Measurements from ENCODE around the gene SLC66A3.

Gene SLC66A3

GRCh38 chr2:11132036-11132671, 23.1 kb upstream of the SLC66A3 start:
- TF ChIP-seq CTCF (conservative IDR thresholded peaks at IDR 0.05; ENCODE audit: low read length): no peak
- no peak for TF ChIP-seq EZH2phosphoT487 (IDR thresholded peaks at IDR 0.05; ENCODE audit: borderline replicate concordance)
- peak overlapping the region; percentile 85; the same call in 1 of the 2 replicates for H2AFZ ChIP-seq (ENCODE audit: low read length)
- H3K4me2 ChIP-seq (ENCODE audit: low read depth, low read length, poor library complexity, severe bottlenecking): peak overlapping the region; percentile 80
- no peaks in the 10 kb centered on the region for H3K79me2 ChIP-seq (ENCODE audit: insufficient read depth, low read length)
- H3K9me3 ChIP-seq (ENCODE audit: insufficient read depth, low read depth, low read length): no peaks in the 10 kb centered on the region
- no peak overlapping the region for H3K9ac ChIP-seq (ENCODE audit: low read depth, low read length, poor library complexity, severe bottlenecking)
- H3K27me3 ChIP-seq (ENCODE audit: insufficient read depth, low read length, poor library complexity, severe bottlenecking): no peaks in the 10 kb centered on the region
- no peaks in the 10 kb centered on the region for H4K20me1 ChIP-seq (ENCODE audit: insufficient read depth, low read length, poor library complexity, severe bottlenecking)
- no peaks in the 10 kb centered on the region for H3F3A ChIP-seq (ENCODE audit: low read depth)
- peak overlapping the region; percentile 68 for H3K4me3 ChIP-seq (ENCODE audit: low read length, poor library complexity, severe bottlenecking)
- no peaks in the 10 kb centered on the region for H3K36me3 ChIP-seq (ENCODE audit: insufficient read depth, low read length)
- H3K9me2 ChIP-seq (replicated peaks; ENCODE audit: low read depth, low read length): no peaks in the 10 kb centered on the region
- peaks cover 11% of the 10 kb centered on the region for H3K4me1 ChIP-seq (ENCODE audit: insufficient read depth, low read length, poor library complexity, severe bottlenecking)

GRCh38 chr2:11133238-11133935, 21.9 kb upstream of the SLC66A3 start:
- H4K20me1 ChIP-seq (ENCODE audit: insufficient read depth, low read length, poor library complexity, severe bottlenecking): no peaks in the 10 kb centered on the region
- TF ChIP-seq CTCF (conservative IDR thresholded peaks at IDR 0.05; ENCODE audit: low read length): no peak
- TF ChIP-seq EZH2phosphoT487 (IDR thresholded peaks at IDR 0.05; ENCODE audit: borderline replicate concordance): no peak
- no peaks in the 10 kb centered on the region for H3K27me3 ChIP-seq (ENCODE audit: insufficient read depth, low read length, poor library complexity, severe bottlenecking)
- no peaks in the 10 kb centered on the region for H3K9me2 ChIP-seq (replicated peaks; ENCODE audit: low read depth, low read length)
- H3K4me2 ChIP-seq (ENCODE audit: low read depth, low read length, poor library complexity, severe bottlenecking): peak overlapping the region; percentile 80
- H3K79me2 ChIP-seq (ENCODE audit: insufficient read depth, low read length): no peaks in the 10 kb centered on the region
- no peaks in the 10 kb centered on the region for H3K9me3 ChIP-seq (ENCODE audit: insufficient read depth, low read depth, low read length)
- no peaks in the 10 kb centered on the region for H3F3A ChIP-seq (ENCODE audit: low read depth)
- H3K4me1 ChIP-seq (ENCODE audit: insufficient read depth, low read length, poor library complexity, severe bottlenecking): peaks cover 11% of the 10 kb centered on the region
- peak overlapping the region; percentile 85 for H2AFZ ChIP-seq (ENCODE audit: low read length)
- H3K36me3 ChIP-seq (ENCODE audit: insufficient read depth, low read length): no peaks in the 10 kb centered on the region
- peak overlapping the region; percentile 68 for H3K4me3 ChIP-seq (ENCODE audit: low read length, poor library complexity, severe bottlenecking)
- H3K9ac ChIP-seq (ENCODE audit: low read depth, low read length, poor library complexity, severe bottlenecking): no peak overlapping the region

GRCh38 chr2:11133936-11134320, 21.3 kb upstream of the SLC66A3 start:
- Histone ChIP-seq H3K4me2 (ENCODE audit: low read depth, low read length, poor library complexity, severe bottlenecking) (no peak overlapping the region), H3F3A (ENCODE audit: low read depth) (no peaks in the 10 kb centered on the region), H3K79me2 (ENCODE audit: insufficient read depth, low read length) (no peaks in the 10 kb centered on the region), H3K9me3 (ENCODE audit: insufficient read depth, low read depth, low read length) (no peaks in the 10 kb centered on the region), H3K4me1 (ENCODE audit: insufficient read depth, low read length, poor library complexity, severe bottlenecking) (peaks cover 11% of the 10 kb centered on the region), H3K9ac (ENCODE audit: low read depth, low read length, poor library complexity, severe bottlenecking) (no peak overlapping the region), H2AFZ (ENCODE audit: low read length) (no peak overlapping the region), H3K27me3 (ENCODE audit: insufficient read depth, low read length, poor library complexity, severe bottlenecking) (no peaks in the 10 kb centered on the region), H4K20me1 (ENCODE audit: insufficient read depth, low read length, poor library complexity, severe bottlenecking) (no peaks in the 10 kb centered on the region), H3K4me3 (ENCODE audit: low read length, poor library complexity, severe bottlenecking) (no peak overlapping the region), H3K9me2 (replicated peaks; ENCODE audit: low read depth, low read length) (no peaks in the 10 kb centered on the region), H3K36me3 (ENCODE audit: insufficient read depth, low read length) (no peaks in the 10 kb centered on the region)
- TF ChIP-seq CTCF (conservative IDR thresholded peaks at IDR 0.05; ENCODE audit: low read length) (no peak), EZH2phosphoT487 (IDR thresholded peaks at IDR 0.05; ENCODE audit: borderline replicate concordance) (no peak)
